GM12878 (cell line): ENCODE data around the gene NSD2. TPM values are rescaled to one million over a fixed set of nuclear protein-coding genes. Genes with fewer than 3 reads are reported as not detected.
"Not testable (repeated sequence)": the region's sequence is repeated elsewhere in the genome, so short reads cannot be mapped to it uniquely, and the experiment has no call there.

ENCODE experiments used
- ATAC-seq: fragments of 200-7000 bp; cut with Tn5 transposase; 3 replicates; pipeline ENCODE4 v1.9.1; 2020; ENCODE audit warnings: mild to moderate bottlenecking, moderate library complexity
- BruUV-seq: library from RNA; stranded (reverse); fragments of 400-500 nt; replicated peaks from 2 replicates; lab custom pipeline; 2021; lab: Mats Ljungman, UMichigan
- CTCF ChIA-PET: fragments of 300-600 bp; sonication (Branson Sonifier 250); formaldehyde crosslinking; extraction: SDS; loops from one replicate; lab custom pipeline; 2021; ENCODE audit warnings: inconsistent platforms; lab: Yijun Ruan, JAX
- POLR2A ChIA-PET: fragments of 350-600 bp; formaldehyde crosslinking; extraction: SDS; loops from one replicate; lab custom pipeline; 2021; ENCODE audit warnings: inconsistent platforms; lab: Charles Lee
- RAD21 ChIA-PET: fragments of 300-600 bp; sonication (Branson Sonifier 250); formaldehyde crosslinking; loops from one replicate; lab custom pipeline; 2023; ENCODE audit warnings: antibody characterized with exemption; ENCODE audit not compliant: unreplicated experiment; lab: Charles Lee
- SMC1A ChIA-PET: fragments of 300-600 bp; sonication (Branson Sonifier 250); formaldehyde crosslinking; loops from one replicate; lab custom pipeline; 2023; ENCODE audit not compliant: unreplicated experiment, uncharacterized antibody; lab: Charles Lee
- DNase-seq: peaks from one replicate; pipeline ENCODE4 v3.0.0-alpha.2; 2011; ENCODE audit warnings: low read depth, low spot score
- FAIRE-seq: peaks from 3 replicates; lab custom pipeline; 2011; peaks lifted over from hg19 to GRCh38; lab: Jason Lieb, UNC
- H2AFZ ChIP-seq: 2 replicates; pipeline ENCODE4 v1.6.0; 2011; ENCODE audit warnings: low read depth, low read length, control low read depth; ENCODE audit not compliant: control insufficient read depth
- H3K27ac ChIP-seq: 2 replicates; pipeline ENCODE4 v1.5.1; 2011; ENCODE audit warnings: control low read depth; ENCODE audit not compliant: control insufficient read depth, insufficient read depth
- H3K27me3 ChIP-seq, 2 experiments: replicated peaks in 1 of 2; 2 replicates each; pipeline versions ENCODE4 v1.6.0 to v1.6.1; 2011; ENCODE audit warnings: low read length in 1 of 2; ENCODE audit not compliant: control insufficient read depth in 2 of 2, insufficient read depth in 2 of 2
- H3K36me3 ChIP-seq, 2 experiments: 2 replicates each; pipeline ENCODE4 v1.5.1; 2011; ENCODE audit warnings: low read length in 1 of 2; ENCODE audit not compliant: control insufficient read depth in 2 of 2, insufficient read depth in 2 of 2
- H3K4me1 ChIP-seq: 2 replicates; pipeline ENCODE4 v1.6.1; 2011; ENCODE audit warnings: mild to moderate bottlenecking, low read length, moderate library complexity, mixed read lengths; ENCODE audit not compliant: control insufficient read depth, insufficient read depth
- H3K4me2 ChIP-seq: 2 replicates; pipeline ENCODE4 v1.6.0; 2011; ENCODE audit warnings: control low read depth; ENCODE audit not compliant: control insufficient read depth, insufficient read depth
- H3K4me3 ChIP-seq: fragments of 200-600 bp; sonication (generic); 2 replicates; pipeline ENCODE4 v1.5.1; 2016
- H3K79me2 ChIP-seq: 2 replicates; pipeline ENCODE4 v1.6.0; 2011; ENCODE audit warnings: low read length; ENCODE audit not compliant: control insufficient read depth, insufficient read depth
- H3K9ac ChIP-seq: 2 replicates; pipeline ENCODE4 v1.8.0; 2011; ENCODE audit warnings: low read length, control low read depth, mixed read lengths; ENCODE audit not compliant: control insufficient read depth, insufficient read depth
- H3K9me3 ChIP-seq: replicated peaks from 3 replicates; pipeline ENCODE4 v1.5.1; 2011; ENCODE audit warnings: mild to moderate bottlenecking, low read length; ENCODE audit not compliant: control insufficient read depth, insufficient read depth
- H4K20me1 ChIP-seq: 2 replicates; pipeline ENCODE4 v1.6.0; 2011; ENCODE audit not compliant: control insufficient read depth, insufficient read depth
- CBX3 ChIP-seq: fragments of 200-600 bp; sonication (generic); IDR thresholded peaks from 2 replicates; pipeline ENCODE4 v1.6.1; 2016; ENCODE audit warnings: low read depth, borderline replicate concordance
- CHD1 ChIP-seq: IDR thresholded peaks from 2 replicates; pipeline ENCODE4 v1.6.1; 2012; ENCODE audit warnings: low read depth, low read length, improper control_type of control experiment
- CREB1 ChIP-seq: IDR thresholded peaks from 2 replicates; pipeline ENCODE4 v1.6.1; 2012; ENCODE audit warnings: low read depth, mild to moderate bottlenecking, inconsistent platforms
- KDM1A ChIP-seq: fragments of 200-600 bp; sonication (generic); IDR thresholded peaks from 2 replicates; pipeline ENCODE4 v1.6.1; 2016; ENCODE audit warnings: borderline replicate concordance
- NR2C2 ChIP-seq: IDR thresholded peaks from 2 replicates; pipeline ENCODE4 v1.6.1; 2011; ENCODE audit warnings: borderline replicate concordance, low read depth; ENCODE audit not compliant: control insufficient read depth, insufficient read length
- SREBF2 ChIP-seq: IDR thresholded peaks from 2 replicates; pipeline ENCODE4 v1.6.1; 2012; ENCODE audit warnings: mild to moderate bottlenecking, low read length
- SRF ChIP-seq, 2 experiments: IDR thresholded peaks; 2 replicates each; pipeline ENCODE4 v1.6.1; 2011; ENCODE audit warnings: low read depth in 2 of 2, low read length in 2 of 2, mild to moderate bottlenecking in 1 of 2, moderate library complexity in 1 of 2
- ZNF687 ChIP-seq: fragments of 450-650 bp; IDR thresholded peaks from 2 replicates; pipeline ENCODE4 v1.6.1; 2017; ENCODE audit warnings: mild to moderate bottlenecking, moderate library complexity
- WGBS: methylation state at CpG from one replicate; pipeline ENCODE4 v1.1.6; 2016; ENCODE audit warnings: low lambda C conversion rate; ENCODE audit not compliant: insufficient replicate concordance, insufficient coverage; ENCODE audit errors: missing lambda C conversion rate; 5-methylcytosine and 5-hydroxymethylcytosine counted together
- in situ Hi-C: fragments of 300-500 bp; cut with MboI; formaldehyde crosslinking; loops from 9 replicates; pipeline ENCODE4 v1.14.3; 2018; ENCODE audit warnings: mixed read lengths
- intact Hi-C: fragments of 100-400 bp; cut with micrococcal nuclease; formaldehyde crosslinking; loops from one replicate; pipeline ENCODE4 v1.14.2; 2022; ENCODE audit not compliant: unreplicated experiment
- polyA plus RNA-seq, 11 experiments: library from polyadenylated mRNA; depleted of rRNA in 4 of 11; unstranded in 6 of 11; stranded (reverse) in 5 of 11; fragments of >200 nt; fragmentation: Nextera tagmentation in 4 of 11; fragmentation: Illumina TruSeq in 1 of 11; extraction: Ambion mirVana in 4 of 11; extraction: Trizol in 1 of 11; gene quantifications; 1 replicate in 1 of 11; 2 replicates in 10 of 11; pipeline versions ENCODE4 v1.2.1 to v1.2.3, GENCODE V29; 2011 to 2016; ENCODE audit warnings: inconsistent platforms in 2 of 11, missing spikeins in 2 of 11, low read depth in 1 of 11
- total RNA-seq, 4 experiments: library from RNA; depleted of rRNA in 3 of 4; stranded (reverse); fragments of >200 nt in 3 of 4; fragmentation: Illumina TruSeq in 1 of 4; extraction: Trizol in 1 of 4; gene quantifications; 2 replicates each; pipeline versions ENCODE4 v1.2.1 to v1.2.3, GENCODE V29; 2013 to 2021

Gene NSD2
- total and polyA plus RNA-seq, 10 of the 15 experiments (the other 5 are each of a cell fraction or from before 2014, with no cell fraction given) = 8.6 to 139 (median 67.2) TPM

- in situ Hi-C loops, H3K9ac ChIP-seq, BruUV-seq, H4K20me1 ChIP-seq, FAIRE-seq, ATAC-seq, H3K27me3 ChIP-seq, intact Hi-C loops, SMC1A ChIA-PET, H3K79me2 ChIP-seq, H2AFZ ChIP-seq, H3K4me2 ChIP-seq, POLR2A ChIA-PET, DNase-seq, H3K9me3 ChIP-seq, H3K4me3 ChIP-seq, H3K27ac ChIP-seq: not testable (repeated sequence)
- WGBS = 99% methylated on average over 8 of the region's 8 CpGs
- Histone ChIP-seq H3K36me3 (peaks cover 22 to 32% of the 10 kb centered on the region in 2 experiments), H3K4me1 (peaks cover 28% of the 10 kb centered on the region)
- RAD21 ChIA-PET = interaction anchor here (0.7 kb wide), 1 partner anchor 62 kb away, joined by 3 read pairs; no protein-coding TSS in a partner anchor
- CTCF ChIA-PET = interaction anchor here (0.9 kb wide), 1 partner anchor 60 kb away, joined by 3 read pairs; no protein-coding TSS in a partner anchor
Measured at GRCh38 chr4:1835836-1836235, 35.4 kb upstream of the NSD2 start.

- ATAC-seq (no peak), FAIRE-seq (no peak), DNase-seq (no peak)
- H3K27ac ChIP-seq = no peak overlapping the region
- in situ Hi-C loops = no loop called here
- ChIA-PET POLR2A (no interaction called here), CTCF (no interaction called here), SMC1A (no interaction called here), RAD21 (no interaction called here)
- intact Hi-C loops = no loop called here
- WGBS = 97% methylated on average over 7 of the region's 7 CpGs
- no TSS peak for BruUV-seq
- no peak overlapping the region for H2AFZ ChIP-seq
- H3K79me2 ChIP-seq = peaks cover 2% of the 10 kb centered on the region
- H3K9me3 ChIP-seq = no peaks in the 10 kb centered on the region
- no peaks in the 10 kb centered on the region for H4K20me1 ChIP-seq
- no peak for TF ChIP-seq NR2C2
- no peak for TF ChIP-seq SRF (IDR thresholded peaks at IDR 0.05; ENCODE audit: low read depth in 2 of 2, low read length in 2 of 2)
- TF ChIP-seq ZNF687 = no peak
- TF ChIP-seq CHD1 = no peak
- no peak for TF ChIP-seq KDM1A
- TF ChIP-seq SREBF2 = no peak
- TF ChIP-seq CBX3 = no peak
- no peak for TF ChIP-seq CREB1
- no peak overlapping the region for H3K4me3 ChIP-seq
- H3K36me3 ChIP-seq = peaks cover 22 to 27% of the 10 kb centered on the region in 2 experiments
- no peaks in the 10 kb centered on the region for H3K27me3 ChIP-seq
- H3K4me2 ChIP-seq = no peak overlapping the region
- H3K4me1 ChIP-seq = peaks cover 25% of the 10 kb centered on the region
- no peak overlapping the region for H3K9ac ChIP-seq
Measured at GRCh38 chr4:1836650-1837049, 34.5 kb upstream of the NSD2 start.
